SK-N-MC (cell line): Measurements from ENCODE around the gene RRBP1.

ENCODE experiments used
- EZH2 ChIP-seq: fragments of 200-600 bp; sonication (generic); IDR thresholded peaks from one replicate; pipeline ENCODE4 v1.6.1; 2017; ENCODE audit warnings: antibody characterized with exemption
- POLR2AphosphoS5 ChIP-seq: IDR thresholded peaks from 2 replicates; pipeline ENCODE4 v1.6.1; 2012; ENCODE audit warnings: mild to moderate bottlenecking, low read depth, low read length, borderline replicate concordance

- TF ChIP-seq EZH2 (no peak), POLR2AphosphoS5 (no peak)
Observed at GRCh38 chr20:17685168-17685567, 3.1 kb upstream of the RRBP1 start.
